Measurements from ENCODE around the gene RBM3. TPM values are rescaled to one million over a fixed set of nuclear protein-coding genes. Genes with fewer than 3 reads are reported as not detected.

RBM3 gene
- total and polyA plus RNA-seq, 2 of the 8 experiments (the other 6 are each of a cell fraction or from before 2014, with no cell fraction given) = 99.6 to 164 TPM

GRCh38 chrX:48540028-48540375 is 34.3 kb upstream of the RBM3 start:
- H3K18ac ChIP-seq (ENCODE audit: extremely low read depth, low read length) = no peak overlapping the region
- H3K23ac ChIP-seq (ENCODE audit: insufficient read length) = no peak overlapping the region
- no peak overlapping the region for H3K56ac ChIP-seq (replicated peaks; ENCODE audit: insufficient read length, low read depth, low read length)
- no peak overlapping the region for H3K14ac ChIP-seq (ENCODE audit: insufficient read length)
- 0 out of 4 replicates have a peak, but pooled peaks cover 0 to 5% of the 10 kb centered on the region in 2 experiments for H3K79me2 ChIP-seq (ENCODE audit: control insufficient read depth in 1 of 2, insufficient read depth in 2 of 2, low read length in 2 of 2)
- DNase-seq (ENCODE audit: low read depth in 1 of 2, low spot score in 2 of 2) = no peak
- peak overlapping the region; percentile 50 to 61 for H3K4me2 ChIP-seq (ENCODE audit: insufficient read depth in 1 of 2, low read depth in 2 of 2, low read length in 2 of 2)
- H3K4me3 ChIP-seq (ENCODE audit: extremely low read depth in 1 of 4, insufficient read depth in 2 of 4, low read depth in 3 of 4, low read length in 4 of 4) = peak overlapping the region; percentile 46 to 82 (median 52)
- no peaks in the 10 kb centered on the region for H3K23me2 ChIP-seq (ENCODE audit: low read depth, low read length)
- H3K4ac ChIP-seq (replicated peaks; ENCODE audit: insufficient read length, low read depth, low read length) = no peak overlapping the region
- peak overlapping the region in 1 of 4 experiments; percentile 55; a peak in 3 of 7 replicates for H3K9ac ChIP-seq (replicated peaks in 1 of 4; ENCODE audit: extremely low read depth in 1 of 4, low read depth in 3 of 4, low read length in 3 of 4)
- peak overlapping the region; percentile 44; the same call in 1 of the 2 replicates for H2BK5ac ChIP-seq (ENCODE audit: low read depth, low read length)
- no peak overlapping the region for H2AK5ac ChIP-seq (ENCODE audit: low read depth, low read length)
- H3K79me1 ChIP-seq (ENCODE audit: low read depth, low read length) = 0 out of 2 replicates have a peak, but pooled peaks cover 2% of the 10 kb centered on the region
- H4K8ac ChIP-seq (ENCODE audit: extremely low read depth, insufficient read depth, low read length) = no peak overlapping the region
- FAIRE-seq = peak; percentile 32
- peaks cover 0 to 3% (median 0%) of the 10 kb centered on the region in 4 experiments; a peak in 1 of 8 replicates for H3K36me3 ChIP-seq (ENCODE audit: control insufficient read depth in 2 of 4, insufficient read depth in 4 of 4, low read length in 3 of 4)
- CTCF ChIA-PET (ENCODE audit: partially characterized antibody) = no interaction called here
- no peaks in the 10 kb centered on the region for H3K4me1 ChIP-seq (replicated peaks in 1 of 4; ENCODE audit: control insufficient read depth in 3 of 4, insufficient read depth in 4 of 4, low read length in 3 of 4)
- peak overlapping the region; percentile 65; the same call in 1 of the 2 replicates for H2AFZ ChIP-seq (ENCODE audit: low read length)
- H2BK20ac ChIP-seq (ENCODE audit: low read length) = no peak overlapping the region
- no peak overlapping the region for H4K91ac ChIP-seq (replicated peaks; ENCODE audit: insufficient read length, low read length)
- no peaks in the 10 kb centered on the region for H3K27me3 ChIP-seq (replicated peaks in 1 of 4; ENCODE audit: control insufficient read depth in 3 of 4, extremely low read depth in 1 of 4, insufficient read depth in 3 of 4, low read length in 3 of 4)
- no peaks in the 10 kb centered on the region for H4K20me1 ChIP-seq (replicated peaks in 1 of 2; ENCODE audit: control insufficient read depth in 1 of 2, insufficient read depth in 2 of 2, low read length in 2 of 2)
- H2BK120ac ChIP-seq (replicated peaks; ENCODE audit: low read depth, low read length) = no peak overlapping the region
- POLR2A ChIA-PET (ENCODE audit: partially characterized antibody) = interaction anchor here (1.1 to 2.5 kb wide), 3 partner anchors 11 to 36 kb away, joined by 3 to 22 read pairs (median 5); partner anchors contain the start of gene RBM3
- H2BK15ac ChIP-seq (ENCODE audit: low read length) = no peak overlapping the region
- 26% methylated on average over 5 of the region's 12 CpGs; no CpG with 5 or more reads in 1 of the 2 experiments for WGBS, 2 experiments (ENCODE audit: extremely low coverage in 1 of 2, insufficient coverage in 1 of 2, insufficient read length in 1 of 2, insufficient replicate concordance in 2 of 2, low coverage in 1 of 2, low lambda C conversion rate in 2 of 2, missing lambda C conversion rate in 1 of 2)
- H2BK12ac ChIP-seq (ENCODE audit: low read depth, low read length) = no peak overlapping the region
- no peak overlapping the region for H4K5ac ChIP-seq (ENCODE audit: insufficient read length, low read depth, low read length)
- no peaks in the 10 kb centered on the region for H3K9me3 ChIP-seq (ENCODE audit: insufficient read depth in 2 of 2, low read depth in 1 of 2, low read length in 1 of 2)
- no peak overlapping the region for H3K27ac ChIP-seq (ENCODE audit: low read depth, low read length)
- TF ChIP-seq TAF1 (IDR thresholded peaks at IDR 0.05; ENCODE audit: low read depth, low read length) (no peak), TBP (IDR thresholded peaks at IDR 0.05; ENCODE audit: low read depth, low read length) (no peak), CHD1 (IDR thresholded peaks at IDR 0.05; ENCODE audit: low read depth, low read length) (no peak), RNF2 (IDR thresholded peaks at IDR 0.05; ENCODE audit: borderline replicate concordance, low read depth, low read length, missing control alignments, poor library complexity, severe bottlenecking) (no peak), ASH2L (IDR thresholded peaks at IDR 0.05; ENCODE audit: low read length) (no peak), SIX5 (IDR thresholded peaks at IDR 0.05; ENCODE audit: low read depth, low read length) (no peak), MAFK (IDR thresholded peaks at IDR 0.05; ENCODE audit: low read depth, low read length) (no peak), SIN3A (conservative IDR thresholded peaks at IDR 0.05 in 1 of 2, IDR thresholded peaks at IDR 0.05 in 1 of 2; ENCODE audit: low read depth in 1 of 2, low read length in 2 of 2) (no peak), CHD2 (IDR thresholded peaks at IDR 0.05; ENCODE audit: low read length) (no peak), RFX5 (IDR thresholded peaks at IDR 0.05; ENCODE audit: borderline replicate concordance, low read depth, low read length) (no peak)
- TF ChIP-seq, protein P1, sequence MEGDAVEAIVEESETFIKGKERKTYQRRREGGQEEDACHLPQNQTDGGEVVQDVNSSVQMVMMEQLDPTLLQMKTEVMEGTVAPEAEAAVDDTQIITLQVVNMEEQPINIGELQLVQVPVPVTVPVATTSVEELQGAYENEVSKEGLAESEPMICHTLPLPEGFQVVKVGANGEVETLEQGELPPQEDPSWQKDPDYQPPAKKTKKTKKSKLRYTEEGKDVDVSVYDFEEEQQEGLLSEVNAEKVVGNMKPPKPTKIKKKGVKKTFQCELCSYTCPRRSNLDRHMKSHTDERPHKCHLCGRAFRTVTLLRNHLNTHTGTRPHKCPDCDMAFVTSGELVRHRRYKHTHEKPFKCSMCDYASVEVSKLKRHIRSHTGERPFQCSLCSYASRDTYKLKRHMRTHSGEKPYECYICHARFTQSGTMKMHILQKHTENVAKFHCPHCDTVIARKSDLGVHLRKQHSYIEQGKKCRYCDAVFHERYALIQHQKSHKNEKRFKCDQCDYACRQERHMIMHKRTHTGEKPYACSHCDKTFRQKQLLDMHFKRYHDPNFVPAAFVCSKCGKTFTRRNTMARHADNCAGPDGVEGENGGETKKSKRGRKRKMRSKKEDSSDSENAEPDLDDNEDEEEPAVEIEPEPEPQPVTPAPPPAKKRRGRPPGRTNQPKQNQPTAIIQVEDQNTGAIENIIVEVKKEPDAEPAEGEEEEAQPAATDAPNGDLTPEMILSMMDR (IDR thresholded peaks at IDR 0.05; ENCODE audit: control extremely low read depth in 1 of 3, insufficient read depth in 1 of 3, low read depth in 1 of 3, low read length in 3 of 3) = no peak
